ENCODE measurements around the gene KDM5A.

DNA sequence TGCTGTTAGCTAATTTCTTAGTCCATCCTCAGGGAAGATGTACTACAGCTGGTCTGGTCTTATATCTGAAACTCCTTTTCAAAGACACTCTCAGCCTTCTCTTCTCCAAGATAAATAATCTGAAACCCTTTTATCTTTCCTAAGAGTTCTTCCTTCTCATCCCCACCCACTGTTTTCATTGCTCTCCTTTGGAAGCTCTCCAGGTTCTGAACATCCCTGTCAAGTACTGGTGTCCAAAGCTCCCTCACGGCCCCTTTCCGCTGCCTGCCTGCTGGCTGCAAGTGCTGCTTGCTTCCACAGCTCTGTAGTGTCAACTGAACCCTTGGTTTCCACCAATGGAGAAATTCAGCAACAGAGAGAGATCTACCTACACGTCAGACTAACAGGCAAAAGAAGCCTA is 119.9 kb downstream of the KDM5A start:
- TF ChIP-seq GATA3 (IDR thresholded peaks at IDR 0.05; ENCODE audit: low read depth, low read length) (no peak), GATA2 (IDR thresholded peaks at IDR 0.05; ENCODE audit: low read depth, low read length) (no peak)
